Measurements from ENCODE around the gene DEDD. TPM values are rescaled to one million over a fixed set of nuclear protein-coding genes. Genes with fewer than 3 reads are reported as not detected.

DEDD gene
- total and polyA plus RNA-seq, 2 experiments from 2014 or later: 22.8 to 35.3 TPM

DNA sequence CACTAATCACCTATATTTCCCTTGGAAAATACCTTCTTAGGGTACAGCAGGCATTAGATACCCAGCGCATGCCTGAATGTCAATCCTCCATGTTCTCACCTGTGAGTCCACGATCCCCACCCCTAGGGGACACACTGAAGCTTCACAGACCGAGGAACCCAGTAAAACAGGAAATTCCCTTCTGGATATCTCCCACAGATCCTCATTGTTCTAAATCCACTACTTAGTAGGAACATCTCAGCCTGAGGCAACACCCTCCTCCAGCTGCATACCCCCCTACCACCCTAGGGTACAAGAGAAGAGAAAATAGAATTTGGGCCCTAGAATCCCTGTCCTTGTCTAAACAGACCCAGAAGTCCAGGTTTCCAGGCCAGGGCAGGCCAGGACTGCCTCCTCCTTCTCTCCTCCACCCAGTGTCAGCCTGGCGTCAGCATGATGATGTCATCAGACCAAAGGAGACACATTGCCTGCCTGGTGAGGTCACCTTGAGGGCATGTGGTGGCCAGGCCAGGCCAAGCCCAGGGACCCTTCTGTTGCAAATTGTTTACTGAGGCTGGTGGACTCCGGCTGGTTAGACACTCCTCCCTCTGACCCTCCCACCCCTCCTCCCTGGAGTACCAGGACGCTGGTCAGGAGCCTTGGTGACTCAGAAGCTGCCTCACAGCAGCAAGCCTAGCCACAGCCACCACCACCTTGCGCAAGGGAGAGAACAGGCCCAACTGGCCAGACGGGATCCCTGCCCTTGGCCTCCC is 49.3 kb downstream of the DEDD start (continued):
- TF ChIP-seq, protein P1, sequence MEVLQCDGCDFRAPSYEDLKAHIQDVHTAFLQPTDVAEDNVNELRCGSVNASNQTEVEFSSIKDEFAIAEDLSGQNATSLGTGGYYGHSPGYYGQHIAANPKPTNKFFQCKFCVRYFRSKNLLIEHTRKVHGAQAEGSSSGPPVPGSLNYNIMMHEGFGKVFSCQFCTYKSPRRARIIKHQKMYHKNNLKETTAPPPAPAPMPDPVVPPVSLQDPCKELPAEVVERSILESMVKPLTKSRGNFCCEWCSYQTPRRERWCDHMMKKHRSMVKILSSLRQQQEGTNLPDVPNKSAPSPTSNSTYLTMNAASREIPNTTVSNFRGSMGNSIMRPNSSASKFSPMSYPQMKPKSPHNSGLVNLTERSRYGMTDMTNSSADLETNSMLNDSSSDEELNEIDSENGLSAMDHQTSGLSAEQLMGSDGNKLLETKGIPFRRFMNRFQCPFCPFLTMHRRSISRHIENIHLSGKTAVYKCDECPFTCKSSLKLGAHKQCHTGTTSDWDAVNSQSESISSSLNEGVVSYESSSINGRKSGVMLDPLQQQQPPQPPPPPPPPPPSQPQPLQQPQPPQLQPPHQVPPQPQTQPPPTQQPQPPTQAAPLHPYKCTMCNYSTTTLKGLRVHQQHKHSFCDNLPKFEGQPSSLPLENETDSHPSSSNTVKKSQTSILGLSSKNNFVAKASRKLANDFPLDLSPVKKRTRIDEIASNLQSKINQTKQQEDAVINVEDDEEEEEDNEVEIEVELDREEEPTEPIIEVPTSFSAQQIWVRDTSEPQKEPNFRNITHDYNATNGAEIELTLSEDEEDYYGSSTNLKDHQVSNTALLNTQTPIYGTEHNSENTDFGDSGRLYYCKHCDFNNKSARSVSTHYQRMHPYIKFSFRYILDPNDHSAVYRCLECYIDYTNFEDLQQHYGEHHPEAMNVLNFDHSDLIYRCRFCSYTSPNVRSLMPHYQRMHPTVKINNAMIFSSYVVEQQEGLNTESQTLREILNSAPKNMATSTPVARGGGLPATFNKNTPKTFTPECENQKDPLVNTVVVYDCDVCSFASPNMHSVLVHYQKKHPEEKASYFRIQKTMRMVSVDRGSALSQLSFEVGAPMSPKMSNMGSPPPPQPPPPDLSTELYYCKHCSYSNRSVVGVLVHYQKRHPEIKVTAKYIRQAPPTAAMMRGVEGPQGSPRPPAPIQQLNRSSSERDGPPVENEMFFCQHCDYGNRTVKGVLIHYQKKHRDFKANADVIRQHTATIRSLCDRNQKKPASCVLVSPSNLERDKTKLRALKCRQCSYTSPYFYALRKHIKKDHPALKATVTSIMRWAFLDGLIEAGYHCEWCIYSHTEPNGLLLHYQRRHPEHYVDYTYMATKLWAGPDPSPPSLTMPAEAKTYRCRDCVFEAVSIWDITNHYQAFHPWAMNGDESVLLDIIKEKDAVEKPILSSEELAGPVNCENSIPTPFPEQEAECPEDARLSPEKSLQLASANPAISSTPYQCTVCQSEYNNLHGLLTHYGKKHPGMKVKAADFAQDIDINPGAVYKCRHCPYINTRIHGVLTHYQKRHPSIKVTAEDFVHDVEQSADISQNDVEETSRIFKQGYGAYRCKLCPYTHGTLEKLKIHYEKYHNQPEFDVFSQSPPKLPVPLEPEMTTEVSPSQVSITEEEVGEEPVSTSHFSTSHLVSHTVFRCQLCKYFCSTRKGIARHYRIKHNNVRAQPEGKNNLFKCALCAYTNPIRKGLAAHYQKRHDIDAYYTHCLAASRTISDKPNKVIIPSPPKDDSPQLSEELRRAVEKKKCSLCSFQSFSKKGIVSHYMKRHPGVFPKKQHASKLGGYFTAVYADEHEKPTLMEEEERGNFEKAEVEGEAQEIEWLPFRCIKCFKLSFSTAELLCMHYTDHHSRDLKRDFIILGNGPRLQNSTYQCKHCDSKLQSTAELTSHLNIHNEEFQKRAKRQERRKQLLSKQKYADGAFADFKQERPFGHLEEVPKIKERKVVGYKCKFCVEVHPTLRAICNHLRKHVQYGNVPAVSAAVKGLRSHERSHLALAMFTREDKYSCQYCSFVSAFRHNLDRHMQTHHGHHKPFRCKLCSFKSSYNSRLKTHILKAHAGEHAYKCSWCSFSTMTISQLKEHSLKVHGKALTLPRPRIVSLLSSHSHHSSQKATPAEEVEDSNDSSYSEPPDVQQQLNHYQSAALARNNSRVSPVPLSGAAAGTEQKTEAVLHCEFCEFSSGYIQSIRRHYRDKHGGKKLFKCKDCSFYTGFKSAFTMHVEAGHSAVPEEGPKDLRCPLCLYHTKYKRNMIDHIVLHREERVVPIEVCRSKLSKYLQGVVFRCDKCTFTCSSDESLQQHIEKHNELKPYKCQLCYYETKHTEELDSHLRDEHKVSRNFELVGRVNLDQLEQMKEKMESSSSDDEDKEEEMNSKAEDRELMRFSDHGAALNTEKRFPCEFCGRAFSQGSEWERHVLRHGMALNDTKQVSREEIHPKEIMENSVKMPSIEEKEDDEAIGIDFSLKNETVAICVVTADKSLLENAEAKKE (CRISPR knock-in tag; IDR thresholded peaks at IDR 0.05): no peak
- TF ChIP-seq, protein P2, sequence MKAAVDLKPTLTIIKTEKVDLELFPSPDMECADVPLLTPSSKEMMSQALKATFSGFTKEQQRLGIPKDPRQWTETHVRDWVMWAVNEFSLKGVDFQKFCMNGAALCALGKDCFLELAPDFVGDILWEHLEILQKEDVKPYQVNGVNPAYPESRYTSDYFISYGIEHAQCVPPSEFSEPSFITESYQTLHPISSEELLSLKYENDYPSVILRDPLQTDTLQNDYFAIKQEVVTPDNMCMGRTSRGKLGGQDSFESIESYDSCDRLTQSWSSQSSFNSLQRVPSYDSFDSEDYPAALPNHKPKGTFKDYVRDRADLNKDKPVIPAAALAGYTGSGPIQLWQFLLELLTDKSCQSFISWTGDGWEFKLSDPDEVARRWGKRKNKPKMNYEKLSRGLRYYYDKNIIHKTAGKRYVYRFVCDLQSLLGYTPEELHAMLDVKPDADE (IDR thresholded peaks at IDR 0.05): no peak
- TF ChIP-seq EZH2phosphoT487 (IDR thresholded peaks at IDR 0.05; ENCODE audit: unreplicated experiment): no peak

DNA sequence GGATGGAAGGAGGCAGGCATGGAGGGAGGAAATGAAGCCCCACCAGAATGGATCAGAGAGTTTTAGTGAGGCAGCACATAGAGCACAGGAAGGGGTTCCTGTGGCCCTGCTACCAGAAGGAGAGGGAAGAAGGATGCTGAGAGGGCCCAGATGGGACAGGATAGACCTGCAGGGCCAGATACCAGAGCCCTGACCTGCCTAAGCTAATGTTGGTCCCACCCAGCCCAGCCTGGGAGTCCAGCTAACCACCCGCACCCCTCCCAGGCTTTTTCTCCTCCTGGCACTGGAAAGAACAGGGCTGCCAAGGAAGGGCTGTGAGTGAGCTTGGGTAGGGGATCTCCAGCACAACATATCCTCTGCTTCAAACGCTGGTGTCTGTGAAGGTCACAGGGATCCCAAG is 50.0 kb downstream of the DEDD start:
- DNase-seq (ENCODE audit: low spot score) (no peak), ATAC-seq (no peak)
- H3K9me2 ChIP-seq (ENCODE audit: insufficient read depth): peaks cover 5% of the 10 kb centered on the region
- H3K4me1 Mint-ChIP-seq: peaks cover 19% of the 10 kb centered on the region
- no peak overlapping the region for H2AFZ ChIP-seq
- TF ChIP-seq, protein P2 (IDR thresholded peaks at IDR 0.05): no peak
- no peaks in the 10 kb centered on the region; the same call in 2 of the 3 replicates for H3K9me3 Mint-ChIP-seq
- no peaks in the 10 kb centered on the region for H3K36me3 ChIP-seq (ENCODE audit: insufficient read depth)
- H3K27me3 Mint-ChIP-seq (ENCODE audit: insufficient read depth, low read depth, poor library complexity): peaks cover 18% of the 10 kb centered on the region
- no peak overlapping the region for H3K4me3 ChIP-seq
- no peak overlapping the region for H3K4me2 ChIP-seq
- H3K36me3 Mint-ChIP-seq (ENCODE audit: low read depth): no peaks in the 10 kb centered on the region; the same call in 2 of the 3 replicates
- H3K27me3 ChIP-seq (ENCODE audit: insufficient read depth): no peaks in the 10 kb centered on the region
- no peak overlapping the region for H3K27ac ChIP-seq (ENCODE audit: low read depth)
- no peak overlapping the region for H3K27ac Mint-ChIP-seq
- H3F3A ChIP-seq (replicated peaks; ENCODE audit: low read depth): peaks cover 5% of the 10 kb centered on the region; the same call in 1 of the 2 replicates
- H3K4me1 ChIP-seq (ENCODE audit: insufficient read depth): peaks cover 16% of the 10 kb centered on the region
- no peaks in the 10 kb centered on the region for H3K79me2 ChIP-seq (replicated peaks; ENCODE audit: insufficient read depth)
- H3K4me3 Mint-ChIP-seq: no peak overlapping the region
- H4K20me1 ChIP-seq (replicated peaks; ENCODE audit: insufficient read depth): no peaks in the 10 kb centered on the region
